H1 (cell line): ENCODE data around the gene ARHGAP24. TPM values are rescaled to one million over a fixed set of nuclear protein-coding genes. Genes with fewer than 3 reads are reported as not detected.

ENCODE experiments used
- CTCF ChIA-PET: fragments of 300-600 bp; sonication (Branson Sonifier 250); formaldehyde crosslinking; loops from one replicate; lab custom pipeline; 2021; ENCODE audit not compliant: partially characterized antibody; lab: Charles Lee
- POLR2A ChIA-PET: fragments of 300-600 bp; sonication (Branson Sonifier 250); formaldehyde crosslinking; loops from one replicate; lab custom pipeline; 2021; ENCODE audit warnings: inconsistent platforms; ENCODE audit not compliant: partially characterized antibody; lab: Charles Lee
- DNase-seq, 2 experiments: peaks; one replicate each; pipeline versions ENCODE4 v3.0.0 to v3.0.0-alpha.2; 2010 to 2022; ENCODE audit warnings: low spot score in 2 of 2, low read depth in 1 of 2, mixed read lengths in 1 of 2
- FAIRE-seq: peaks from 2 replicates; lab custom pipeline; 2011; peaks lifted over from hg19 to GRCh38; lab: Jason Lieb, UNC
- H2AFZ ChIP-seq: 2 replicates; pipeline ENCODE4 v1.8.1; 2012; ENCODE audit warnings: low read length, inconsistent platforms
- H2AK5ac ChIP-seq: 2 replicates; pipeline ENCODE4 v1.6.1; 2013; ENCODE audit warnings: low read depth, low read length
- H2BK120ac ChIP-seq: replicated peaks from 2 replicates; pipeline ENCODE3; 2013; ENCODE audit warnings: low read depth, low read length, inconsistent platforms
- H2BK12ac ChIP-seq: 2 replicates; pipeline ENCODE4 v1.6.1; 2013; ENCODE audit warnings: low read depth, low read length
- H2BK15ac ChIP-seq: 2 replicates; pipeline ENCODE4 v1.6.1; 2013; ENCODE audit warnings: low read length
- H2BK20ac ChIP-seq: 2 replicates; pipeline ENCODE4 v1.6.1; 2013; ENCODE audit warnings: low read length
- H2BK5ac ChIP-seq: 2 replicates; pipeline ENCODE4 v1.6.1; 2013; ENCODE audit warnings: low read depth, low read length
- H3K14ac ChIP-seq: 2 replicates; pipeline ENCODE4 v1.6.1; 2013; ENCODE audit warnings: inconsistent platforms; ENCODE audit not compliant: insufficient read length
- H3K18ac ChIP-seq: 2 replicates; pipeline ENCODE4 v1.6.1; 2013; ENCODE audit warnings: low read length; ENCODE audit errors: extremely low read depth
- H3K23ac ChIP-seq: 2 replicates; pipeline ENCODE4 v1.6.1; 2013; ENCODE audit warnings: inconsistent platforms; ENCODE audit not compliant: insufficient read length
- H3K23me2 ChIP-seq: 2 replicates; pipeline ENCODE4 v1.6.1; 2013; ENCODE audit warnings: low read depth, low read length
- H3K27ac ChIP-seq: 2 replicates; pipeline ENCODE4 v1.6.1; 2011; ENCODE audit warnings: low read depth, low read length, inconsistent platforms
- H3K27me3 ChIP-seq, 4 experiments: replicated peaks in 1 of 4; 1 replicate in 1 of 4; 2 replicates in 3 of 4; pipeline versions ENCODE4 v1.6.1 to v1.8.1; 2011 to 2013; ENCODE audit warnings: low read length in 3 of 4, mild to moderate bottlenecking in 3 of 4, inconsistent platforms in 2 of 4, mixed read lengths in 2 of 4, moderate library complexity in 1 of 4; ENCODE audit not compliant: control insufficient read depth in 3 of 4, insufficient read depth in 3 of 4; ENCODE audit errors: extremely low read depth in 1 of 4
- H3K36me3 ChIP-seq, 4 experiments: 2 replicates each; pipeline versions ENCODE4 v1.6.1 to v1.8.1; 2011 to 2013; ENCODE audit warnings: mild to moderate bottlenecking in 4 of 4, low read length in 3 of 4, moderate library complexity in 2 of 4, control low read depth in 1 of 4, inconsistent platforms in 1 of 4; ENCODE audit not compliant: insufficient read depth in 4 of 4, control insufficient read depth in 2 of 4
- H3K4ac ChIP-seq: replicated peaks from 2 replicates; pipeline ENCODE3; 2013; ENCODE audit warnings: low read length, low read depth, mixed read lengths, inconsistent platforms; ENCODE audit not compliant: insufficient read length
- H3K4me1 ChIP-seq, 4 experiments: replicated peaks in 1 of 4; 1 replicate in 1 of 4; 2 replicates in 3 of 4; pipeline versions ENCODE4 v1.6.1 to v1.8.1; 2011 to 2013; ENCODE audit warnings: low read length in 3 of 4, inconsistent platforms in 2 of 4, mixed read lengths in 1 of 4; ENCODE audit not compliant: insufficient read depth in 4 of 4, control insufficient read depth in 3 of 4
- H3K4me2 ChIP-seq, 2 experiments: 2 replicates each; pipeline versions ENCODE4 v1.6.1 to v1.8.1; 2011 to 2013; ENCODE audit warnings: low read depth in 2 of 2, low read length in 2 of 2, control low read depth in 1 of 2, inconsistent platforms in 1 of 2, mild to moderate bottlenecking in 1 of 2; ENCODE audit not compliant: insufficient read depth in 1 of 2
- H3K4me3 ChIP-seq, 4 experiments: fragments of 200-600, 300-600 bp in 1 of 4; sonication (generic), shearing (Covaris generic), sonication (Bioruptor Twin) in 1 of 4; 2 replicates each; pipeline versions ENCODE4 v1.5.1 to v1.8.1; 2011 to 2016; ENCODE audit warnings: low read length in 4 of 4, low read depth in 3 of 4, control low read depth in 2 of 4, inconsistent platforms in 2 of 4, mild to moderate bottlenecking in 2 of 4, mixed read lengths in 1 of 4, moderate library complexity in 1 of 4; ENCODE audit not compliant: insufficient read depth in 2 of 4; ENCODE audit errors: extremely low read depth in 1 of 4
- H3K56ac ChIP-seq: replicated peaks from 2 replicates; pipeline ENCODE3; 2013; ENCODE audit warnings: low read depth, mild to moderate bottlenecking, mixed read lengths, low read length, inconsistent platforms; ENCODE audit not compliant: insufficient read length
- H3K79me1 ChIP-seq: 2 replicates; pipeline ENCODE4 v1.6.1; 2013; ENCODE audit warnings: low read depth, low read length, control low read depth
- H3K79me2 ChIP-seq, 2 experiments: 2 replicates each; pipeline versions ENCODE4 v1.6.1 to v1.8.1; 2012 to 2013; ENCODE audit warnings: low read length in 2 of 2, mild to moderate bottlenecking in 2 of 2, inconsistent platforms in 1 of 2; ENCODE audit not compliant: insufficient read depth in 2 of 2, control insufficient read depth in 1 of 2
- H3K9ac ChIP-seq, 4 experiments: replicated peaks in 1 of 4; 1 replicate in 1 of 4; 2 replicates in 3 of 4; pipeline versions ENCODE4 v1.6.1 to v1.8.1; 2011 to 2013; ENCODE audit warnings: low read depth in 3 of 4, low read length in 3 of 4, control low read depth in 2 of 4, mild to moderate bottlenecking in 2 of 4, moderate library complexity in 2 of 4, inconsistent platforms in 1 of 4; ENCODE audit errors: extremely low read depth in 1 of 4
- H3K9me3 ChIP-seq, 2 experiments: 2 replicates each; pipeline versions ENCODE4 v1.6.1 to v1.8.1; 2012 to 2013; ENCODE audit warnings: mild to moderate bottlenecking in 2 of 2, moderate library complexity in 2 of 2, control low read depth in 1 of 2, inconsistent platforms in 1 of 2, low read depth in 1 of 2, low read length in 1 of 2, mixed read lengths in 1 of 2; ENCODE audit not compliant: insufficient read depth in 2 of 2
- H4K20me1 ChIP-seq, 2 experiments: replicated peaks in 1 of 2; 2 replicates each; pipeline versions ENCODE3 to v1.8.1; 2011 to 2013; ENCODE audit warnings: inconsistent platforms in 2 of 2, low read length in 2 of 2, mild to moderate bottlenecking in 1 of 2; ENCODE audit not compliant: insufficient read depth in 2 of 2, control insufficient read depth in 1 of 2
- H4K5ac ChIP-seq: 2 replicates; pipeline ENCODE4 v1.6.1; 2013; ENCODE audit warnings: low read length, low read depth, mixed read lengths, inconsistent platforms; ENCODE audit not compliant: insufficient read length
- H4K8ac ChIP-seq: 2 replicates; pipeline ENCODE4 v1.8.0; 2013; ENCODE audit warnings: mild to moderate bottlenecking, moderate library complexity, low read length, inconsistent platforms; ENCODE audit not compliant: insufficient read depth; ENCODE audit errors: extremely low read depth
- H4K91ac ChIP-seq: replicated peaks from 2 replicates; pipeline ENCODE3; 2013; ENCODE audit warnings: low read length, mixed read lengths, inconsistent platforms; ENCODE audit not compliant: insufficient read length
- ATF3 ChIP-seq: IDR thresholded peaks from 2 replicates; pipeline ENCODE4 v1.6.1; 2011; ENCODE audit warnings: low read depth, mild to moderate bottlenecking, low read length; ENCODE audit not compliant: insufficient read depth
- CEBPB ChIP-seq: IDR thresholded peaks from 2 replicates; pipeline ENCODE4 v1.6.1; 2012; ENCODE audit warnings: low read depth, low read length
- KDM1A ChIP-seq: fragments of 200-600, 300-600 bp; sonication (generic); IDR thresholded peaks from 2 replicates; pipeline ENCODE4 v1.7.1; 2016; ENCODE audit warnings: mild to moderate bottlenecking, low read length, borderline replicate concordance
- KDM4A ChIP-seq: IDR thresholded peaks from one replicate; pipeline ENCODE4 v1.7.1; 2012; ENCODE audit warnings: low read depth, mild to moderate bottlenecking, moderate library complexity, low read length, inconsistent platforms; ENCODE audit not compliant: severe bottlenecking
- SRF ChIP-seq: IDR thresholded peaks from 2 replicates; pipeline ENCODE4 v1.6.1; 2011; ENCODE audit warnings: mild to moderate bottlenecking, low read depth, low read length, moderate library complexity
- WGBS, 2 experiments: shearing (Covaris generic) in 1 of 2; methylation state at CpG; one replicate each; pipeline versions ENCODE4 v1.1.6 to v1.1.7; 2013 to 2015; ENCODE audit warnings: low lambda C conversion rate in 2 of 2, mixed read lengths in 2 of 2, inconsistent platforms in 1 of 2, low coverage in 1 of 2, missing lambda C conversion rate in 1 of 2; ENCODE audit not compliant: insufficient replicate concordance in 2 of 2, insufficient coverage in 1 of 2, insufficient read length in 1 of 2; ENCODE audit errors: extremely low coverage in 1 of 2, missing lambda C conversion rate in 1 of 2; 5-methylcytosine and 5-hydroxymethylcytosine counted together
- polyA plus RNA-seq, 7 experiments: library from polyadenylated mRNA; depleted of rRNA in 3 of 7; stranded (reverse) in 5 of 7; unstranded in 2 of 7; fragments of >200 nt in 5 of 7; fragments of 200-250 nt in 2 of 7; gene quantifications; 1 replicate in 5 of 7; 2 replicates in 1 of 7; 4 replicates in 1 of 7; pipeline versions ENCODE4 v1.2.1 to v1.2.3, GENCODE V29; 2011 to 2013; ENCODE audit warnings: missing spikeins in 2 of 7, mixed read lengths in 2 of 7
- total RNA-seq: library from RNA; stranded (reverse); fragmentation: NEBNext Ultra II Directional; extraction: Animal tissue kit (Norgen Biotek cat#: 25700); gene quantifications from 2 replicates; pipeline ENCODE4 v1.2.1, GENCODE V29; 2021

Gene ARHGAP24
- total and polyA plus RNA-seq, 2 of the 8 experiments (the other 6 are each of a cell fraction or from before 2014, with no cell fraction given): 0.08 to 0.50 TPM

GRCh38 chr4:85577307-85577706 is 102.4 kb downstream of the ARHGAP24 start:
- no peaks in the 10 kb centered on the region for H3K27me3 ChIP-seq
- no peak overlapping the region for H3K14ac ChIP-seq
- no peaks in the 10 kb centered on the region for H4K20me1 ChIP-seq
- H3K36me3 ChIP-seq: no peaks in the 10 kb centered on the region
- H2BK12ac ChIP-seq: no peak overlapping the region
- no peak overlapping the region for H2BK15ac ChIP-seq
- CTCF ChIA-PET: no interaction called here
- no peak overlapping the region for H2AFZ ChIP-seq
- H2AK5ac ChIP-seq: no peak overlapping the region
- no peak overlapping the region for H2BK120ac ChIP-seq
- H2BK5ac ChIP-seq: no peak overlapping the region
- H3K56ac ChIP-seq: no peak overlapping the region
- DNase-seq (no peak), FAIRE-seq (no peak)
- no peak overlapping the region for H2BK20ac ChIP-seq
- no peak overlapping the region for H4K5ac ChIP-seq
- 76% methylated on average over 4 of the region's 4 CpGs; no CpG with 5 or more reads in 1 of the 2 experiments for WGBS, 2 experiments
- H3K23me2 ChIP-seq: no peaks in the 10 kb centered on the region
- H3K4me2 ChIP-seq: no peak overlapping the region
- H3K9ac ChIP-seq: no peak overlapping the region
- no peak overlapping the region for H3K4ac ChIP-seq
- H3K79me2 ChIP-seq: no peaks in the 10 kb centered on the region
- no peak overlapping the region for H3K18ac ChIP-seq
- no peak overlapping the region for H4K8ac ChIP-seq
- H3K27ac ChIP-seq: no peak overlapping the region
- no peaks in the 10 kb centered on the region for H3K9me3 ChIP-seq
- no peaks in the 10 kb centered on the region for H3K4me1 ChIP-seq
- H3K4me3 ChIP-seq: no peak overlapping the region
- POLR2A ChIA-PET: no interaction called here
- H3K23ac ChIP-seq: no peak overlapping the region
- H3K79me1 ChIP-seq: no peaks in the 10 kb centered on the region
- H4K91ac ChIP-seq: no peak overlapping the region
- TF ChIP-seq ATF3 (no peak), KDM4A (no peak), SRF (no peak), CEBPB (no peak), KDM1A (no peak)
